ENCODE data around the gene CPA1.

Gene CPA1

DNA sequence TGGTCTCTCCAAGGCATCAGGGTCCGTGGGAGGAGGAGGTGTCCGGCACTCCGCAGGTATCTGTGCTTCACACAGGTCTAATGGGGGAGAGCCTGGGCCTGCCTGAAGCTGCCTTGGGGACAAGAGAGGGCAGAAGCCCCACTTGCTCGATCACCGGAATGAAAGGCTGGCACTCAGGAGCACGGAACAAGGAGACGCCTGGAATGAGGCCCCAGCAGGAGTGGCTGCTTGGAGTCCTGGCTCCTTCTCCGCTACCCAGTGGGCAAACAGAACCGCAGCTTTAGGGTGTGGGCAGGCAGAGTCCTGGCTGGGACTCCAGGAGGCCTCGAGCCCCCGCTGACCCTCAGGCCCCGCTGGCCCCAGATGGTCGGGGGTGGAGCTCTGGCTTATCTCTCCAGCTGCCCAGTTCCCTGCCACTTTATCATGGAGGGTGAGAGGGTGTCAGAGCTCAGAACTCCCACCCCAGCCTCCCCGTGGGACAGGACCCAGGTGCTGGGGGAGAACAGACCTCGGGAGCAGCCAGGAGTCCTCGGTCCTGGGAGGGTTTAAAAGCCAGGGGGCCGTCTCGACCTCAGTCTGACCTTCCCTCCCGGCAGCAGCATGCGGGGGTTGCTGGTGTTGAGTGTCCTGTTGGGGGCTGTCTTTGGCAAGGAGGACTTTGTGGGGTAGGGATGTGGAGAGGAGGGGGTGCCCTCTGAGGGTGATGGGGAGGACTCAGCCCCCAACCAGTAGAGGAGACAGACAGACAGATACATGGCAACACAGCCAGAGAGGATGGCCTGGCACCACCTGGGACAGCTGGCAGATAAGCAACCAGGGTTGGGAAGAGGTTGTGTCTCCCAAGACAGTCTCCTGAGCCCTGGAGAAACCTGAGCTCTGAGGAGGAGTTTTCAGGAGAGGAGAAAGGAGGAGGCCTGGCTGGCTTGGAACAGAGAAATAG lies at the start of gene CPA1:
Gene CPA1 (plus strand): TSS at position 574 of the 940 bp plus-strand sequence. CDS start 27 bp downstream, at position 601.
- in situ Hi-C loops (cut with HindIII; ENCODE audit: low sequenced_read_pairs), result no loop called here

DNA sequence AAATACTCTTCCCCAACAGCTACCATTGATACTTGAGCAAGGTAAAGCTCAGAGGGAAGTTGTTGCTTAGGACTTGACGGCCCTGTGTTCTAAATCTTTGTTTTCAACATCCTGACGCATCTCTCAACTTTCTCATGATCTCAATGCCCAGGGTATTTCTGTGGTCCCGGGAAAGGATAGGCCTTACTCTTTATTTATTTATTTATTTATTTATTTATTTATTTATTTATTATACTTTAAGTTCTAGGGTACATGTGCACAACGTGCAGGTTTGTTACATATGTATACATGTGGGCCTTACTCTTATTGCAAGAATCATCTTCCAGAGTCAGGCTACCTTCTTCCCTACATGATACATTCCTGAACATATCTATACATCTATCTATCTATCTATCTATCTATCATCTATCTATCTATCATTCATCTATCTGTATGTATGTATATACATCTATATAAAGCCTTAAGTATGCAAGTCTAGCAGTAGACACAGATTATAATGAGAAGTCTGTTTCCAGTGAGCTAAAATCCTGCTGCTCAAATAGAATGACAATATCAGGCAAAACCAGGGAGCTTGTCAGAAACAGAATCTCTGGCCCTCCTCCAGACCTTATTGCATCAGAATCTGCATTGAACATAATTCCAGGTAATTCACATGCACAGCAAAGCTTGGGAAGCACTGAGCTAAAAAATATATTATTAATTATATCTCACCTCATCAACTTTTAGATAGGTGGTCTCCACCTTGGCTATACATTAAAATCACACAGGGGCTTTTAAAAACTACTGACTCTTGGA lies 47.8 kb upstream of the CPA1 start:
- in situ Hi-C loops (cut with HindIII; ENCODE audit: low sequenced_read_pairs), result no loop called here

DNA sequence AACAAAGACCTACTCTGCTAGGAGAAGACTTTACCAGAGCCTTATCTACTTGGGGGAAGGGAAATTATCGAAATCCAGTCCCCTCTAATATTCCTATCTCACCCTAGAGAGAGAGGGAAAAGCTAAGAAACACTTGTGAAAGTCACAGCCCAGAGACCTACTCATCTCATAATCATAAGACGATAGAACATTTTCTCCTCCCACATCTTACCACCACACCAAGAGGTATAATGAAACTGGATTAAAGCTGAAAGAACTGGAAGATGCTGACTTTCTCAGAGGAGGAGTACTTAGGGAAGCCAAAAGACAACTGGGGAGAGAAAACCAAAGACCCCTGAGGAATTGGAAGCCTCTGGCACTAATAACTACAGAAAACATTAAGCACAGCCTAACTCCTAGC lies 46.5 kb upstream of the CPA1 start:
- in situ Hi-C loops (cut with HindIII; ENCODE audit: low sequenced_read_pairs), result no loop called here

DNA sequence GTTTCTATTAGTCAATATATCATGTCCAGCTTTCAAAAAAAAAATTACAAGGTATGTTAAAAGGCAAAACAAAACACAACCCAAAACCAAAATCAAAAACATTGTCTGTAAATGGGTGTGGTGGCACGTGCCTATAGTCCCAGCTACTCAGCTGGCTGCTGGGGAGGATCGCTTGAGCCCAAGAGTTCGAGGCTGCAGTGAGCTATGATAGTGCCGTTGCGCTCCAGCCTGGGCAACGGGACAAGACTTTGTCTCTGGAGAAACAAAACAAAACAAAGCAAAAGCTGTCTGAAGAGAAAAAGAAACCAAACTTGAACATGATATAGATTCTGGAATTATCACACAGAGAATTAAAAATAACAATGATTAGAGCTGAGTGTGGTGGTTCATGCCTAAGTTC lies 46.0 kb upstream of the CPA1 start:
- in situ Hi-C loops (cut with HindIII; ENCODE audit: low sequenced_read_pairs), result no loop called here

DNA sequence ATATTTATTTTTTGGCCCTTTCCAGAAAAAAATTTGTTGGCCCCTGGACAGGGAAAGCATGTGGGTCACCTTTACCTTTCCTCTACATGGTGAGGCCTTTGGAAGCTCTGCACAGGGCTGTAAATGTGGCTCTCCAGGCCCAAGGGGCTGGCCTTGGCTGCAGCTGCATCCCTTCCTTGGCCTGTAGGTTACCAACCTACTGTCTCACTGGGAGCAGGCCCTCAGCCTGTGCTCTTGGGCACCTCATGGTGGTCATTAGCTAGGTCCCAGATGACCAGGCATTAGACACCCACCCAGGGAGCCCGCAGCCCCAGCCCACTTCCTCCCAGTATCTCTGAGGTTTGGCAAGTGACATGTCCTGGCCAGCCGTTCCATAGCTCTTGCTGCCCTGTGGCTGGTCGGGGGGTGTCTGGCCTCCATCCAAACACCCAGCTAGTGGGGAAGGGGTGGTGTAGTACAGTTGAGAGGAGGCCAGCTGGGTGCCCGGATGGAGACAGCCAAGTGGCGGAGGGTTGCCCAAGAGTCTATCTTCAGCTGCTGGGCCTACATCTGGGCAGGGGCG lies 42.8 kb upstream of the CPA1 start:
- in situ Hi-C loops (cut with HindIII; ENCODE audit: low sequenced_read_pairs), result no loop called here

DNA sequence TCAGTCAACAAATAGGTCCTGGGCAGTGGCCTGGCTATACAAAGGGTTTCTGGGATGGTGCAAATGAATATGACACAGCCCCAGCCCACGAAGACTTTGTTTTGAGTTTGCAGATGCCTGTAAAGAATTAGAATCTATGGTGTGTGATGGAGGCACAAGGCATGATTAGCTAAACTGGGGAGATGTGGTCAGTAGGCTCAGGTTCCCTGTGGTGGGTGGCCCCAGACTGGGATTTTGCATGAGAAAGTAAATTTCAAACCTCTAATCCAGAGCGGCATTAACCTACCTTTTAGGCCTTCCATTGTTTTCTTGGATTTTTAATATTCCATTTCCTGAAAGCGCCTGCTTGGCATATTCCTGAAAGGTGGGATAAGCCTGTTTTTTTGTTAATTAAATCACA lies 42.1 kb upstream of the CPA1 start:
- in situ Hi-C loops (cut with HindIII; ENCODE audit: low sequenced_read_pairs), result no loop called here

DNA sequence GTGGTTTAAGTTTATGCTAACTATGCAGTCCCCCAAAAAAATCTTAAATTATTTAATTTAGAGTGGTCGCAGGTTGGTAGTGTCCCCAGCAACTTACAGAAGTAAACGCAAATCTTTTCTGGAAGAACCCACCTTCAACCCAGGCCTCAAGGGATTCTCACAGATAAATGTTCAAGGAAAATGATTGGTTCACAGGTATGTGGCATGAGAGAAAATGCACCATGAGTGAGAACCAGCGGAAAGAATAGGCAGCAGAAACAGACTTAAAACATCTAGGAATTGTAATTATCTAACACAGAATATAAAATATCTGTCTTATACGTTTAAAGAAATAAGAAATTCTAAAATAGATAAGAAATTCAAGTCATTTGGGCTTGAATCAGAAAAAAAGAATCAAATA lies 38.4 kb upstream of the CPA1 start:
- in situ Hi-C loops (cut with HindIII; ENCODE audit: low sequenced_read_pairs), result no loop called here

DNA sequence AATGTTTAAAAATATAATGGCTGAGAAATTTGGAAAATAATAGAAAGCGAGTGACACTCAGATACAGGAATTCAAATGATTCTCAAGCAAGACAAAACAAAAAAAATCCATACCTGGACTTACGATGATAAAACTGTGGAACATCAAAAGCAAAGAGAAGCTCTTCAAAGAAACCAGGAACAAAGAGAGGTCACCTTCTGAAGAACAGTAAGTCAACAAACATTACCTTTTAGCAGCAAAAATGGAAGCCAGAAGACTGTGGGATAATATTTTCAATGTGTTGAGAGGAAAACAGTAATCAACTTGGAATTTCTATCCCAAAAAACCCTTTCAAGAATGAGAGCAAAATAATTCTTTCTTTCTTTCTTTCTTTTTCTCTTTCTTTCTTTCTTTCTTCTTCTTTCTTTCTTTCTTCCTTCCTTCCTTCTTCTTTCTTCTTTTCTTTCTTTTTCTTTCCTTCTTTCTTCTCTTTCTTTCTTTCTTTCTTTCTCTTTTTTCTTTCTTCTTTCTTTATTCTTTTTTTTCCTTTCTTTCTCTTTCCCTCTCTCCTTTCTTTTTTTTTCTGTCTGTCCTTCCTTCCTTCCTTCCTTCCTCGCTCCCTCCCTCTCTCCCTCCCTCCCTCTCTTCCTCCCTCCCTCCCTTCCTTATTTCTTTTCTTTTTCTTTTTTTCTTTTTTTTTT lies 37.5 kb upstream of the CPA1 start:
- in situ Hi-C loops (cut with HindIII; ENCODE audit: low sequenced_read_pairs), result no loop called here

DNA sequence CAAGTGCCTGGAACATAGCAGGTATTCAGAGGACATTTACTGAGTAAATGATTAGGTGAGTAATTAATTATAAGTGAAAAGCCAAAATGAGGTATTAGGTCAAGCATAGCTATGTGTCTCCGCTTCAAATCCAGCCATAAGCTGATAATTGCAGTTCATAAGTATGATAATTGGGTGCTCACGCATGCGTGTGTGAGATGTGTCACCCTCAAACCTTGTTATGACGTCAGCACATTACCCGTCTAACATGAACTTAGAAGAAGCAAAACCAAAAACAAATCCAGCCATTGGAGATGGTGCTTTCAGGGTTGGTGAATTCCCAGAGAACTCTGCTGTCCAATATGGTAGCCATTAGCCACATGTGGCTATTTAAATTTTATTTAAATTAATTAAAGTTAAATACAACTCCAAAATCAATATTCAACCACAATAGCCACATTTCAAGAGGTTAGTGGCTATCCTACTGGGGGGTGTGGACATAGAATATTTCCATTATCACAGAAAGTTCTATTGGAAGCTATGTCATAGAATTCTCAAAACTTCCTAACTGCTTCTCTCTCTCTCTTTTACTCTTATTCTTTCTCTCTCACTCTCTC lies 35.9 kb upstream of the CPA1 start, which contains the start of gene CPA5:
Gene CPA5 (plus strand): TSS at position 546 of the 596 bp plus-strand sequence. CDS start 1,670 bp downstream, outside the sequence.
- in situ Hi-C loops (cut with HindIII; ENCODE audit: low sequenced_read_pairs), result no loop called here

DNA sequence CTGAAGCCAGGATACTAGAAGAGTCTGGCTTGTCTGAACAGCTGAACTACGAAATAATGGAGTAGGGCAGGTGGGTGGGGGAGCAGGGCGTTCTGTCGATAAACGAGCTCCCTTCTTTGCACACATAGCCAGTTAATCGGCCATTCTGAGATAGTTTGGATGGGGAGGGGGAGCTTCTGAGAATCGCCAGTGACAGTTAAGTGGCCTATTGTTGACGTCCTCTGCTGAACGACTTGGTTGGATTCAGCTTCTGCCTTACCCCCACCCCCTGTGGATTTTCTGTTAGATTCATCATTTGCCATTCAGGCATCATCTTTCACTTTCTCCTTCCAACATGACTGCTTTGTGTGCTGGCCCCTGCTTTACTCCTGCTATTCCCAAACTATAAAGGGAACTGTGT lies 35.2 kb upstream of the CPA1 start:
- in situ Hi-C loops (cut with HindIII; ENCODE audit: low sequenced_read_pairs), result no loop called here

DNA sequence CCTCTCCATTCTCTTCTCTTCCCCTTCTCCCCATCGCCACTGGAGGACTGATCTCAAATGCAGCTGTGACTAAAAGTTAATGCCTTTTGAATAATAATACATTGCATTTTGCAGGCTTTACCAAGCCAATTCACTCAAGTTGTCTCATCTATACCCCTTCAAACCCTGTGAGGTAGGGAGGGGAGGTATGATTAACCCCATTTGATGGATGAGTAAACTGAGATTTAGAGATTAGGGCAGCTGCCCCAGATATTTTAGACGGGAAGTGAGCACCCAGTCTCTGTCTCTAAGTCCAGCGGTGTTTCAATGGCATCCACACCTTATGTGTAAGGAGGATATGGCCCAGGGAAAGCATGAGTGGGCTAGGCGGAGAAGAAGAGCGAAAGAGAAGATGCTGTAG lies 34.6 kb upstream of the CPA1 start:
- in situ Hi-C loops (cut with HindIII; ENCODE audit: low sequenced_read_pairs), result no loop called here

DNA sequence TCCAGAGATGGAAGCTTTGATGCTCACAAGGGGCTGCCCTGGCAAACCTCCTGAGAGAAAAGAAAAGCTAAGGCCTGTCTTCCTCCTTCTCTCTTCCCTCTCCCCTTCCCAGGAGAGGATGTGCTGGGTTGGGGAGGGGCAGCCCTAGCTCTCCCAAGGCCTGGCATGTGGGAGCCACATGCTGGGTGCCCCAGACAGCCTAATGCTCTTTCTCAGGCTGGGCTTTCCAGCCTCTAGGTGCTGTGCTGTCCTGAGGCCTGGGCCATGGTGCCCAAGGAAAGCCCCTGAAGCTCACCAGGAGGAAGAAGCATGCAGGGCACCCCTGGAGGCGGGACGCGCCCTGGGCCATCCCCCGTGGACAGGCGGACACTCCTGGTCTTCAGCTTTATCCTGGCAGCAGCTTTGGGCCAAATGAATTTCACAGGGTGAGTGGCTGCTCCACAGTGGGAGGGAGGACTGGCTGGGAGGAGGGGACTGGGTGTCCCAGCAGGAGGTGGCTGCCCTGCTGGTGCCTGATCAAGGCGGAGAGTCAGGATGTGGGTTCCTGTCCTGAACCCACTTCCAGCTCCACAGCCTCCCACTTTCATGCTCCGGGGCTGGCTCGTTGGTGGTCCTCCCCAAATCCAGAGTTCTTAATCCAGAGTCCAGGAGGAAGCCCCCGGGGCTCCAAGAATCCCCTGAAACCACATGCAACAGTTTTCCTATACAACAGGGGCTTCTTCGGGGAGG lies 34.0 kb upstream of the CPA1 start:
- in situ Hi-C loops (cut with HindIII; ENCODE audit: low sequenced_read_pairs), result no loop called here

DNA sequence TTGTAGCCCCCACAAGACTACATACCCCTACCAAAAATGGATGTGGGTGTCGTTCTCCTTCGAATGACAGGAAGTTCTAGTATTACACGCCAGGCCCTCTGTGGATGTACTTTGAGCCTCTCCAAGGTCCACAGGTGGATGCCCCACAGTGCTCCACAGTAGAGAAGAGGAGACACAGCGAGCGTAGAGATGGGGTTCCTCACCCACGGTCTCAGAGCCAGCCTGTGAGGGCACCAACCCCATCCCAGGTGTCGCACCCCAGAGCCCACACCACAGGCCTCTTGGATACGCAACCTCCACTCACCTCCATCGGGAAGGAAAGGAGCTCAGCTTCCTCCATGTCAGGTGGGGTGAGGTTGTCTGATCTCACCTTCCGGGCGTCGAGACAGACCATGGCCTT lies 33.4 kb upstream of the CPA1 start:
- in situ Hi-C loops (cut with HindIII; ENCODE audit: low sequenced_read_pairs), result no loop called here

DNA sequence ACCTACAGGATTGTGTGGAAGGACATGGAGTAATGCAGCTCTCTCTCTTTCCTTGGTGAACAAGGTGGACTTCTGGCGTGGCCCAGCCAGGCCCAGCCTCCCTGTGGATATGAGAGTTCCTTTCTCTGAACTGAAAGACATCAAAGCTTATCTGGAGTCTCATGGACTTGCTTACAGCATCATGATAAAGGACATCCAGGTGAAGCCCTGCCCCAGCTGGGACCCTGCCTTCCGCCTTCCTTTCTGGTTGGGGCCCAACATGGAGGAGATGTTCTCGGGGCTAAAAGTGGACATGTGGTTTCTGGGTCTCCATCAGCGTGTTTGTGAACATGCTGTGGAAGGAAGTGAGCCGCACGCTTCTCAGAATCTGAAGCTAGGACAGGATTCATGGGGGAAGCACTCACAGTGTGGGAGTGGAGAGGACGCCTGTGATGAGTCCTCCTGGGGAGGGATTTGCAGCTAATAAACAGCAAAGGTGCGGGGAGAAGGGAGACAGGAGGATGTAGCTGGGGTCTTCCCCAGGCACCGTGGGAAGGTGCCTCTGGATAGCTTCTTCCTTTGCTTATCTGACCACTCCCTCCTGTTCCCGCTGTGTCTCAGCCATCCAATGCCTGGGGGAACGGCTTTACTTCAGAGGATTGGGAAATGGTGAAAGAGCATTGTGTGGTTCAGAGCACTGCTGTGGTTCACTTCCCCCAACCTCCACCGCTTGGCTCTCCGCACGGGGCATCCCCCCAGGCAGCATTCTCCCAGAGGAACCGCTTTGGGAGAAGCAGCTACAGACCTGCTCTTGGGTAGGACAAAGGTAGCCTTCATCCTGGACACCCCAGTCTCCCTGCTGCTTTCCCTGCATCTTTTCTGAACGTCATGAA lies 30.1 kb upstream of the CPA1 start:
- in situ Hi-C loops (cut with HindIII; ENCODE audit: low sequenced_read_pairs), result no loop called here

DNA sequence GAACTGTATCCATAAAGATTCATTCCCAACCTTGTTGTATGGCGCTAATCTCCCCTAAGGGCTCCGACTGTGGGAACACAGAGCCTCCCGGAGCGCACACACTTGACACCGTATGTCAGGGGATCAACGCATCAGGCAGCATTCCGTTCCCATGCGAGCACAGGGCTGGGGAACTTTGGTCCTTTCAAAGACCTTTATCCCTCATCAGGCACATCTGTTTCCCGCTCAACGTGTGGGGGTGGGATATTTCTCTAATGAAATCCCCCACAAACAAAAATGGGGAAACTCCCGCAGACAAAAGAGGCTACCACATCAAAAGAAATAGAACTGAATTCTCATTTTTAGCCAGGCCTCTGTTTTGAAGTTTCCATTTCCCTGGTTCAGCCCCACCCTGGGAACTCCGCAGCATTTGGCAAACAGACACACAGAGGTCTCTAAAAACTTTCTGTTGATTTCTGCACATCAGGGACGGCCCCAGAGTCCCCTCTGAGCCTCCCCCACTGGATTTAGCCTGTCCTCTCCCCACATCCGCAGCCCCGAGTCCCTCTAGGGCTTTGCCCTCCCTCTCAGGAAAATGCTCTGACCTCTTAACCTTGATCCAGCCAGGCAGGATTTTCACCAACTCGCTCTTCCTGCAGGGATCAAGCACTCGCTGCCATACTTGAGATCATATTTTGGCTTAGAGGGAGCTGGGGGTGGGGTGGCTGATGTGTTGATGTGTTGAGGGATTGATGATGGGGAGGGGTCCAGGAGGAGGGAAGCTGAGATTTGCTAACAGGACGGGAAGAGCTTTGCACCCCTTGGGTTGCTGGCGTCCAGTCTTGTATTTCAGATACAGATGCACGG lies 29.1 kb upstream of the CPA1 start:
- in situ Hi-C loops (cut with HindIII; ENCODE audit: low sequenced_read_pairs), result no loop called here

DNA sequence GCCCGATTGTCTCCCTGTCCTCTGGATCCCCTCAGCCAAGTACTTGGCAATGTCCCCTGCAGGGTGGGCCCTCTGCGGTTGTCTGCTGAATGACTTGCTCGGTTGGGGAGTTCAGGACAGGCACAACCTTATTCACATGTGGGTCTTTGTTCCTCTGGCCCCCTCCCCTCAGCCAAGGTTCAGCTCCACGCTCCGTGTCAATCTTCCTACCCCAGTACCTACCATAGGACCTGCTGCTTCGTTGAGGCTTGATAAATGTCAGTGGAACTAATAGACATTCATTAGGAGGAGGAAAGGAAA lies 28.6 kb upstream of the CPA1 start:
- in situ Hi-C loops (cut with HindIII; ENCODE audit: low sequenced_read_pairs), result no loop called here

DNA sequence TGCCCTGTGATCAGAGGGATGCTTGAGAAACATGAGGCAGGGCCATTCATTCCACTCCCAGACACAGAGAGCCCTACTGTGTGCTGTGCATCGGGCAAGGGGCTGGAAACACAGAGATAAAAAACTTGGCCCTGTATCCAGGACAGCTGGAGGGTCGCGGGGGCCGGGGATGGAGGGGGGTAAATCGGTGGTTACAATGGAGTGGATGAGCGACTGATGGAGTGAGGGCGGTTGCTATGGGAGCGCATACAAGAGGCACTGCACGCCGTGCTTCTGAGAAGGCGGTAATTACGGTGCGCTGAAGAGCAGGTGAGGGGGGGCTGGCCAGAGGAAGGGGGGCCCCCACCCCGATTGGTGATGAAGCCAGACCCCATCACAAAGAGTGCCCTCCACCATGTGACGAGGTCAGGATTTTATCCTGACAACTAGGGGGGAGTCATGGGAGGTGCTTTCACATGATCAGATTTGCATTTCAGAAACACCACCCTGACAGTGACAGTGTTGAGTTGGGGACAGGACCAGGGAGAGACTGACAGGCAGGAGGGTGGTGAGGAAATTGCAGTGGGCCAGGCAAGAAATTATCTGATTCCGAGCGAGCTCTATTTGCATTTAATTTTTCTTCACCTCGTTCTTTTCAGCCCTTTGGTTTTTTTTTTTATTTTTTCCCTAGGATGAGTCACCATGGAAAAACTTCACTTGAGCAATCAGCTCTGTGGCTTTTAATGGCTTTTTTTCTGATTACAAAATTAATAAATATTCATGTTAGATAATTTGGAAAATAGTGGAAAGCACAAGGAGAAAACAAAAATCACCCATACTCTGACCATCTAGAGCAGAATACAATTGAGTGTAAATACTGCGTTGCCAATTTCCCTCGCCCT lies 27.9 kb upstream of the CPA1 start:
- in situ Hi-C loops (cut with HindIII; ENCODE audit: low sequenced_read_pairs), result no loop called here
